GM12878 (cell line): ENCODE measurements around the gene RASSF4. TPM values are rescaled to one million over a fixed set of nuclear protein-coding genes. Genes with fewer than 3 reads are reported as not detected.

Source experiments
- CUX1 ChIP-seq: IDR thresholded peaks from 2 replicates; pipeline ENCODE4 v1.6.1; 2012; ENCODE audit warnings: improper control_type of control experiment, low read depth, low read length; ENCODE audit not compliant: insufficient replicate concordance
- DPF2 ChIP-seq: fragments of 450-650 bp; IDR thresholded peaks from 2 replicates; pipeline ENCODE4 v1.6.1; 2017; ENCODE audit warnings: mild to moderate bottlenecking
- IRF4 ChIP-seq: IDR thresholded peaks from 2 replicates; pipeline ENCODE4 v1.6.1; 2011; ENCODE audit warnings: low read depth, low read length
- MAX ChIP-seq: IDR thresholded peaks from 2 replicates; pipeline ENCODE4 v1.6.1; 2012; ENCODE audit warnings: low read depth, low read length, improper control_type of control experiment
- MYB ChIP-seq: fragments of 150-350 bp; IDR thresholded peaks from 2 replicates; pipeline ENCODE4 v1.6.1; 2014; ENCODE audit warnings: mild to moderate bottlenecking, low read depth, low read length, borderline replicate concordance
- NBN ChIP-seq: fragments of 450-650 bp; IDR thresholded peaks from 2 replicates; pipeline ENCODE4 v1.6.1; 2016
- PML ChIP-seq: IDR thresholded peaks from 2 replicates; pipeline ENCODE4 v1.6.1; 2012; ENCODE audit warnings: low read length, inconsistent platforms
- RUNX3 ChIP-seq: IDR thresholded peaks from 2 replicates; pipeline ENCODE4 v1.6.1; 2012; ENCODE audit warnings: low read length, inconsistent platforms
- TCF12 ChIP-seq: IDR thresholded peaks from 2 replicates; pipeline ENCODE4 v1.6.1; 2011; ENCODE audit warnings: low read depth, mild to moderate bottlenecking, low read length
- polyA plus RNA-seq, 11 experiments: library from polyadenylated mRNA; depleted of rRNA in 4 of 11; unstranded in 6 of 11; stranded (reverse) in 5 of 11; fragments of >200 nt; fragmentation: Nextera tagmentation in 4 of 11; fragmentation: Illumina TruSeq in 1 of 11; extraction: Ambion mirVana in 4 of 11; extraction: Trizol in 1 of 11; gene quantifications; 1 replicate in 1 of 11; 2 replicates in 10 of 11; pipeline versions ENCODE4 v1.2.1 to v1.2.3, GENCODE V29; 2011 to 2016; ENCODE audit warnings: inconsistent platforms in 2 of 11, missing spikeins in 2 of 11, low read depth in 1 of 11
- total RNA-seq, 4 experiments: library from RNA; depleted of rRNA in 3 of 4; stranded (reverse); fragments of >200 nt in 3 of 4; fragmentation: Illumina TruSeq in 1 of 4; extraction: Trizol in 1 of 4; gene quantifications; 2 replicates each; pipeline versions ENCODE4 v1.2.1 to v1.2.3, GENCODE V29; 2013 to 2021

Gene RASSF4
- total and polyA plus RNA-seq, 10 of the 15 experiments (the other 5 are each of a cell fraction or from before 2014, with no cell fraction given): 3.7 to 71.1 (median 16.8) TPM

- no peak for TF ChIP-seq CUX1
- peak; percentile 69; the same call in 1 of the 2 replicates for TF ChIP-seq TCF12
- no peak for TF ChIP-seq MAX
- TF ChIP-seq DPF2: 0 out of 2 replicates have a peak, but pooled peaks have one; percentile 28
- TF ChIP-seq IRF4: 0 out of 2 replicates have a peak, but pooled peaks have one; percentile 9
- TF ChIP-seq NBN: no peak
- no peak for TF ChIP-seq PML
- TF ChIP-seq MYB: no peak
- TF ChIP-seq RUNX3: peak; percentile 33; the same call in 1 of the 2 replicates
Observed at GRCh38 chr10:44950326-44951225, 9.0 kb upstream of the RASSF4 start (continued).
